GM18502 (cell line): ENCODE data around the gene KLRF1.

ENCODE experiments used
- ATAC-seq: cut with Tn5 transposase; IDR thresholded peaks from one replicate; pipeline ENCODE4 v1.9.1; 2021; ENCODE audit warnings: mild to moderate bottlenecking; ENCODE audit not compliant: unreplicated experiment, poor library complexity

The KLRF1 gene

GRCh38 chr12:9806714-9807113, 20.6 kb upstream of the KLRF1 start:
- no peak for ATAC-seq

DNA sequence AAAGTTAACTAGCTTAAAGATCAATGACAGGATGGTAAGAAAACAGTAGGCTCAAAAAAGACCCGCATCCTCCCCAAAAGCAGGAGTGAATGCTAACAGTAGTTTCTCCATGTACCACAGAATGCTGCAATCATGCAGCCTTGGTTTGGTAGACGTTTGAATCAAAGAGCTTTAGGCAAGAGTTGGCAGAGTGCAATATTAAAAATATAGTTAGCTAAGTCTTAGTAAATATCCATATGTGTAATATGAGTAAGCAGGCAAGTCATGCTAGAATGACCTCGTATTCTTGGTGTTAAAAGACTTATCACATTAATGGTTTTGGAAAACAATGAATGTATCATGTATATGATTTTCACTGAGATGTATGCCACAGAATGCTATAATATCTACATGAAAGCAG, 18.8 kb upstream of the KLRF1 start:
- ATAC-seq: no peak

GRCh38 chr12:9809338-9809737, 17.9 kb upstream of the KLRF1 start:
- ATAC-seq: no peak

DNA sequence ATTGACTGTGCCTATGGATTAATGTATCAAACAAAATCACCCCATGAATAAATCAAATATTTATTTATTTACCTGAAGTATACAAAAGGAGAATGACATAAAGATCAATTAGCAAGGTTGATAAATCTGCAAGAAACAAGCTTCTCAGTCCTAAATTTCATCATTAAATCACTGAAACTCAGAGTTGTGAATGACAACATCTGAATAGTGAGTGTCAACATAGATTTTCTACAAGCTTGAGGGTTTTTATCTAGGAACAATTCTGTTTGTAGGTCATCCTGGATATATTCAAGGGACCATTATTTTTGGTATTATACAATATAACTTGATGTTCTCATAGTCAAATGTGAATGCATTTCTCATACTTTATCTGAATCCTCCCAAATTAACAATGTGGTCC, 17.4 kb upstream of the KLRF1 start:
- no peak for ATAC-seq

DNA sequence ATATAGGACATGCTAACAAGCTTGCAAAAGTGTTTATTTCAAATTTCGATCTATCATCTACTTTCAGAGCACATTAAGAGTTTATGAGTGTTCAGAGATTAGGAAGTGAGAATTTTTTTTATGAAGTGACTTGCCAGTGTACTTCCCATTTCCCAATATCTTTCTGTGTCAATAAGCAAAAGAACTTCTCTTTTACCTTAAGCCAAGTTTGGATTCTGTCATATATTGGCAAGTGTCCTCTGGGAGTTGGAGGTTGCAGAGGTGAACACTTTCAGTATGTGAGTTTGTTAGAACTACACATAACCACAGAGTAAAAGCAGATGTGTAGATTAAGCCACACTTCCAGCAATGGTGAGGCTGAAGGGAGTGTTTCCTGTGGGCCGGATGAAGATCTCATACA, 16.6 kb upstream of the KLRF1 start:
- ATAC-seq: no peak

DNA sequence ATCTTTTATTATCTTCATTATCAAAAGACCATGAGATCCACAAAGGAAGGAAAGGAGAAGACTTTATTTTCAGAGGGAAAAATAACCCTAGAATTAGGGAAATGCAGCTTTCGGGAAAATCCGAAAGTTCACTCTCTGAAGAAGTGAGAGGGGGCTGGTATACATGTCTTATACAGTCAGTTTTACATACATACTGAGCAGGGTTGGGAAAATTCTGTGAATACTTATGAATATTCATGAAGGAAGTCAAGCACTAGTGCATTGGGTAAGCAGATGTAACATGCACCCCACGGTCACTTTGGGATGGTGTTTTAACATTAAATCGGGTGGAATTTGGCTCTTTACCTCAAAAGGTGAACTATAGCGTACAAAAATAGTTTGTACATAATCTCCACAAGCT, 15.7 kb upstream of the KLRF1 start:
- ATAC-seq: no peak

DNA sequence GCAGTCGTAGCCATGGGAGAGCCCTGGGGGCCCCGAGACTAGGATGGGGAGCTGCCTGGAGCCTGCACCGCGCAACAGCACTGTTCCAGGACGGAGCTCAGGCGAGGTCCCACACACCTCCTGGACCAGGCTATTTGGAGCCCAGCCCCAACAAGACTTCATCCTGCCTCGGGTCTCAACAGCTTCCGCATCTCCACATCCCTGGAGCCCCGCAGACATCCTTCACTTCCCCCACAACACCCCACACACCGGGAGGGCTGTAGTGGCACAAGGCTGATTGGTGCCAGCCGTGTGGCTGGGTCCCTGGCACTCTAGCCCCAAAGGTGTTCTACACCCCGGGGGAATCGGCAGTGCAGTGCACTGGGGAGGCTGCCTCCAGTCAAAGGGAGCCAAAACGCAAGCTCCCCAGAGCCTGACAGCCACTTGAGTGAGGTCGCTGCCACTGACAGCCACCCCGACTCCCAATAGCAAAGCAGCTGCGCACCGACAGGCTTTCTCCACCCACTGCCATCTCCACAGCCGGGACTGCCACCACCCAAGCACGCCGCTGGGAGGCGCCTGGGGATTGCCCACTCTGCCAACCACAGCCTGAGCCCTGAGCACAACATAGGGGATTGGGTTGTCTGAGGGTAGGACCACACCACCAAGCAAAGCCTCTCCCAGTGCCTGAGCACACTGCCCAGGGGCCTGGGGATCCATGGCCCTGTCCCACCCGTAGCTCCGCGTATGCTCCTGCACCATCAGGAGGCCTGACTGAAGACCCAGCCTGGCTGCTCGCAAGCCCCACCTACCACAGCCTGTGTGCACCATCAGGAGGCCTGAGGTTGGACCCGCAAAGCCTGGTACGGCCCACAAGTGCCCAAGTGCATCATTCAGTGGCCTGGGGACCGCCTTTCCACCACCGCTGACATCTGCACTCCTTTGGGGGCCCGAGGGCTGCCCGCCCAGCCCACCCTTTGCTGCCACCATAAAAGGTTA, 13.2 kb upstream of the KLRF1 start:
- ATAC-seq: peak; percentile 96

GRCh38 chr12:9820281-9820930, 6.9 kb upstream of the KLRF1 start:
- ATAC-seq: no peak

- ATAC-seq: no peak
Measured at GRCh38 chr12:9829483-9829882, 2.2 kb downstream of the KLRF1 start.

GRCh38 chr12:9829982-9830381, 2.7 kb downstream of the KLRF1 start:
- no peak for ATAC-seq

DNA sequence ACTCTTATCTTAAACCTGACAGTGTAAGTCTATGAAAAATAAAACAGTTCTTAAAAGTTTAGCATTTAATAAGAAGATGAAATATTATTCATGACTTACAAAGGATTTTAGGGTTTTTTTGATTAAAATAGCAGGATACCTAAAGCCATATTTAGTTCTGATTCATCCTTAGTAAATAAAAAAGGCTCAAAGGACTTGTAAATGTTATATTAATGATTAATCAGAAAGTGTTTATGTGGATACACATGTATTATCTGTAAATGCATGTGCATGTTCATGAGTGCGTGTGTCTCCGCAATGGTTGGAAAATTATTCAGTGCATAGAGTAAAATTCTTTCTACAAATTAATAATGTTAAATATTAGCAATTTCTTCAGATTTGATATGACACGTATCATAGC, 4.4 kb downstream of the KLRF1 start:
- ATAC-seq: no peak

- ATAC-seq: no peak
Measured at GRCh38 chr12:9843407-9843806, 16.1 kb downstream of the KLRF1 start.

DNA sequence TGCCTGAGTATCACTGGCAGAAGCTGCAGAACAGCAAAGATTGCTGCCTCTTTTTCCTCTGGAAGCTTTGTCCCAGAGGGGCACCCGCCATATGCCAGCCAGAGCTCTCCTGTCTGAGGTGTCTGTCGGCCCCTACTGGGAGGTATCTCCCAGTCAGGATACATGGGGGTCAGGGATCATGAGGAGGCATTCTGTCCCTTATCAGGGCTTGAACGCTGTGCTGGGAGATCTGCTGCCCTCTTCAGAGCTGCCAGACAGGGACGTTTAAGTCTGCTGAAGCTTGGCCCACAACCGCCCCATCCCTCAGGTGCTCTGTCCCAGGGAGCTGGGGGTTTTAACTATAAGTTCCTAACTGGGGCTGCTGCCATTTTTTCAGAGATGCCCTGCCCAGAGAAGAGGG, 21.6 kb downstream of the KLRF1 start:
- ATAC-seq: no peak

- ATAC-seq: no peak
Measured at GRCh38 chr12:9851050-9851449, 23.8 kb downstream of the KLRF1 start.

- ATAC-seq: no peak
Measured at GRCh38 chr12:9851927-9852326, 24.6 kb downstream of the KLRF1 start.

DNA sequence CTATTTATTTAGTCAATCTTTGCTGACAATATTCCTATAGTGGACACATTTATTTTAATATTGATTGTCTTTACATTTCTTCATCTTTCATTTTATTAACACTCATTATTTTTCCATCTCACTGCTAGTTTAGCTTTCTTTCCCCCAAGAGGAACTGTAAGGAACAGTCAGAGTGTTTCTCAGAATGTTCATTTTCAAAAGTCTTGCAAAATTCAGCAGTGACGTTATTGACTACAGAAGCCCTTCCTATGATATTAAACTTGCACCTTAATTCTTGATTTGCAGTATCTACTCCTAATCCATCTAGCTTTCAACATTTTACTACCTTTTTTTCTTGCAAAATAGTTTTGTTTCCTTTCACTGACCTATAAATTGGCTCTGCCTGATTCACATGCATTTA, 28.9 kb downstream of the KLRF1 start:
- ATAC-seq: no peak

DNA sequence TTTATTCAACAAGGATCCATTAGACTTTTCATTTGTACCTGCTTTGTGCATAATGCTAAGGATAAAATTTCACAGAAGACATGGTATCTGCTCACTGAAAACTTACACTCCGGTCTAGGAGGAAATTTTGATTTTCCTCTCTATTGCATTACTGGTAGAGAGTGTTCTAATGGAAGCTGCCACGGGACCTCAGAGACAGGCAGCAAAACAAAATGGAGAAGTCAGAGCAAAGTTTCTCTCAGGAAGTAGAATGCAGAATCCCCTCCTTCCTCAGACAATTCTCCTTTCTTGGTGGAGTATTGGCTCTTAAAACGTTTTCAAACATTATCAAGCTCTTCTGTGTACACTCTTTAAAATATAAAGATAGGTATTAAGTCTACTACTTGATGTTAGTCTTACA, 29.6 kb downstream of the KLRF1 start:
- ATAC-seq: no peak

GRCh38 chr12:9858135-9858534, 30.9 kb downstream of the KLRF1 start:
- no peak for ATAC-seq

DNA sequence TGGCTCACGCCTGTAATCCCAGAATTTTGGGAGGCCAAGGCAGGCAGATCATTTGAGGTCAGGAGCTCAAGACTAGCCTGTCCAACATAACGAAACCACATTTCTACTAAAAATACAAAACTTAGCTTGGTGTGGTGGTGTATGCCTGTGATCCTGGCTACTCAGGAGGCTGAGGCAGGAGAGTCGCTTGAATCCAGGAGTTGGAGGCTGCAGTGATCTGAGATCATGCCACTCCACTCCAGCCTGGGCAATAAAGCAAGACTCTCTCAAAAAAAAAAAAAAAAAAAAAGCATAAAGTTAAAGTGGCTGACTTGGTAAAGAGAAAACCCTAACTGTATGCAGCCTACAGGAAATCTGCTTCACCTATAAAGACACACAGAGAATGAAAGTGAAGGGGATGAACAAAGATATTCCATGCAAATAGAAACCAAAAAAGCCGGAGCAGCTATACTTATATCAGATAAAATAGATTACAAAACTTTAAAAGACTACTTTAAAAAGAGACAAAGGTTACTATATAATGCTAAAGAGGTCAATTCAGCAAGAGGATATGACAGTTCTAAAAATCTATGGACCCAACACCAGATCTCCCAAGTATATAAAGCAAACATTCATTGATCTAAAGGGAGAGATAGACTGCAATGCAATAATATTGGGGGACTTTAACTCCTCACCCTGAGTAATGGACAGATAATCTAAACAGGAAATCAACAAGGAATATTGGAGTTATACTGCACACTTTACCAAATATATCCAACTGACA, 37.8 kb downstream of the KLRF1 start:
- ATAC-seq: no peak

DNA sequence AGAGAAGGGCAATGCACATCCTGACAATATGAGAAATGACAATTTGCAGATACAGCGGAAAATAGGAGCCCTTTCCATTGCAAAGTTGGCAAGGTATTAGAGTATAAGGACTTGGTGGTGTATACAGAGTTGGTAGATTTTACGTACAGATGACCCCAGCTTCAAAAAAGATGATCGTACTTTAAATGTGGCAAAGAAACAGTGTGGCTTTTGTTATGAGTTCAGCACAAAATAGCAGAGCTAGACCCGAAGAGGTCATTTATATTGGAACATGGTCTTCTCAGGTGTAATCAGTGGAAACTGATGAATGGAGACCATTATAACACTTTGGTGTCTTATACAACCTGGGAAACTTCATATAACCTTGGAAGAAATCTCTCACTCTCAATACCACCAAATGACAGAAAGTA, 39.6 kb downstream of the KLRF1 start:
- no peak for ATAC-seq

- no peak for ATAC-seq
Measured at GRCh38 chr12:9867531-9867930, 40.2 kb downstream of the KLRF1 start.
